GM21360 (cell line): ENCODE measurements around the gene SLC25A48.
"Not testable (repeated sequence)": the region's sequence is repeated elsewhere in the genome, so short reads cannot be mapped to it uniquely, and the experiment has no call there.

Source experiments
- ATAC-seq: cut with Tn5 transposase; IDR thresholded peaks from one replicate; pipeline ENCODE4 v1.9.1; 2021; ENCODE audit warnings: mild to moderate bottlenecking, moderate library complexity; ENCODE audit not compliant: unreplicated experiment

The SLC25A48 gene

DNA sequence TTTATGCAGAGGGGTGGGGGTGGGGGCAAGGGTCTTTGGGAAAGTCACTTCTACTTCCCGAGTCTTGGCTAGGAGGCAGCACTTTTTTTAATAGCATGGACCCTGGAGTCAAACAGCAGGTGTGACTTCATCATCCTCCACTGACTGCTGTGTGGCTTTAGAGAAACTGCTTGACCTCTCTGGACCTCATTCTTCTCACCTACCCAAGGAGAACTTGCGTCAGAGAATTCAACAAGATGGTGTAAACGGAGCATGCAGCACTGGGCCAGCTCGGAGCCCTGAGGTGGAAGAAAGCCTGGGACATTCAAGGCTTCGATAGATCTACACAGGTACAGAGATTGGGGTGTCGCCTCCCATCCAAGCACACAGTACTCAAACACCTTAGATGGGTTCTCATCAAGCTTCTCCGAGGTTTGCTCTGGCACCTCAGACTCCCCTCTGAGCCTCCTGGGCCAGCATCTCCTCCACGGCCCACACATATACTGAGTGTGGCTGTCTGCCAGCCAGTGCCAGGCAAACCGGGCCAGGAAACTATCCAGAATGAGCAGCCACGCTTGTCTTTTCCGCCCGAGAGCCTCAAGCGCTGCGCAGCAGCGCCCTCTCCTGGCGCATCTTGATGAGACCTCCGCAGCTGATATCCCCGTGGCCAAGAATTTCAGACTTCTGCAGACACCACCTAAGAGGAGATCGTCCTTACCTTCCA, 4.6 kb upstream of the SLC25A48 start:
- ATAC-seq, result no peak

DNA sequence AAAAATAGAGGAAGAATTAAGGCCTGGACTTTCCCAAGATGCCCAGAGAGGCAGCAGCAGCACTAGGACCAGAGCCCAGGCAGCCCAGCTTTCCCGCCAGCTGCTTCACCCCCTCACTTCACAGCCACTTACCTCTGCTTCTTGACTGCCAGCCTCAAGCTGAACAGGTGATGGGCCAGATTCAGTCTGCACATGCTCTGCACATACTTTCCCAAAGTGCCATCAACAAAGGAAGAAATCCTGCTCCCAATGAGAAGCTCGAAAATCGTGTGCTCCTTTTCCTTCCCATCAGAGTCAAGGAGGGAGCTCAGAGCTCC, 4.1 kb upstream of the SLC25A48 start:
- ATAC-seq, result no peak

DNA sequence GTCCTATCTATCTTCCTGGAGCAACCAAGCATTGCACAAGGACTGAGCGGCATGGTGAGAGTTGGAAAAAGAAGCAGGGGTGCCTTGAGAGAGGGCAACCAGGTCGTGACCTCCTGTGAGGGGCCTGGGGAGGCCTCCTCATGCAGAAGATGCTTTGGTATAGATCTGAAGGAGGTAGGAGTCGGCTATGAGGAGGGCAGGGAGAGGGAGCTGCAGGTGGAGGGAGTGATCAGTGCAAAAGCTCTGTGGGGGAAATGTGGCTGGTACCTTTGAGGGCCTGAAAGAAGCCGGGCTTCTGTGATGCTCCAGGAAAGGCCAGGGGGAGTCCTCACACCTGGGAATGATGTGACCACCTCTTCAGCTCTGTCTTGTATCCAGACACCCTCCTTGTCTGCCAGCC, 3.6 kb upstream of the SLC25A48 start:
- ATAC-seq, result no peak

DNA sequence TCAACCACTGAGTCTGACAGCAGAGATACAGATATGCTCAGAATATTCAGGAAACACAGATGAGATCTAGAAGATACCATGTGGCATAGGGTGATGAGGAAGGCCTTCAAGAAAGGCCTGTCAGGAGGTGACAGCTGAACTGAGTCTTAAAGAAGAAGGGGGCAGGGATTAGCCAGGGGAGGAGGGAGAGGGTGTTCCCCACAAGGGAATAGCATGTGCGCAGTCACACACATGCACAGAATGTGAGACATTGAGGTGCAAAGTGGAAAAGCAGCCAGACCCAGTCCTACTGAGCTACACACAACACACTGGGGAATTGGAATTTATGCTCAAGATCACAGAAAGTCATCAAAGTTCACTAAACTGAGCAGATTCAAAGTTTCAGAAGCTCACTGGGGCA, 3.0 kb upstream of the SLC25A48 start:
- ATAC-seq, result no peak

DNA sequence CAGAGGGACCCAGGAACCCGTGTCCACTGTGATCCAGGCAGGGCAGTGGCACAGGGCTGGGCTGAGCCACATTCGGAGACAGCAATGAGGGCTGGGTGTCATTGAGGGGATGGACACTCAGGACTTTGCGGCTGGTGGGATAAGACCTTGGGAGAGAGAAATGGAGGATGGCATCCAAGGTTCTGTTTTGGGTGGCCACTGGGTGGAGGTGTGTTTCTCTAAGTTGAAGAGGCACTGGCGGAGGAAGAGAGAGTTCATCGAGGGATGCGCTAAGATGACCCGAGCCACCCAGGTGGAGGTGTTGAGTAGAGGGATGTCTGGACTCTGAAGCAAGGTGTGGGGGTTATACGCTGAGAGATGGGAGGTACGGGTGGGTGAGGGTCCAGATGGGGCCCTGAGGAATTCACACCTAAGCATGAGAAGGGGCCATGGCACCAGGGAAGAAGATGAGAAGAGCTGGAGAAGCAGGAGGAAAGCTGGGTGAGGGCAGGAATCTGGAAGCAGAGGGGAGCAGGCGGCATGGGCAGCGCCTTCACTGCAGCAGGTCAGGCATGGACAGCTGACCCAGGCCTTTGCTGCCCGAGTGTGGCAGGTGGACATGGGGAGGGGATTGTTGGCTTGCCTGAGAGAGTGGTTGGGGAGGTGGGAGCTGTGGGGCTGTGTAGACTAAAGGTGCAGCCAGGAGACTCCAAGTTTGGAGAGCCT, 2.5 kb upstream of the SLC25A48 start:
- no peak for ATAC-seq

DNA sequence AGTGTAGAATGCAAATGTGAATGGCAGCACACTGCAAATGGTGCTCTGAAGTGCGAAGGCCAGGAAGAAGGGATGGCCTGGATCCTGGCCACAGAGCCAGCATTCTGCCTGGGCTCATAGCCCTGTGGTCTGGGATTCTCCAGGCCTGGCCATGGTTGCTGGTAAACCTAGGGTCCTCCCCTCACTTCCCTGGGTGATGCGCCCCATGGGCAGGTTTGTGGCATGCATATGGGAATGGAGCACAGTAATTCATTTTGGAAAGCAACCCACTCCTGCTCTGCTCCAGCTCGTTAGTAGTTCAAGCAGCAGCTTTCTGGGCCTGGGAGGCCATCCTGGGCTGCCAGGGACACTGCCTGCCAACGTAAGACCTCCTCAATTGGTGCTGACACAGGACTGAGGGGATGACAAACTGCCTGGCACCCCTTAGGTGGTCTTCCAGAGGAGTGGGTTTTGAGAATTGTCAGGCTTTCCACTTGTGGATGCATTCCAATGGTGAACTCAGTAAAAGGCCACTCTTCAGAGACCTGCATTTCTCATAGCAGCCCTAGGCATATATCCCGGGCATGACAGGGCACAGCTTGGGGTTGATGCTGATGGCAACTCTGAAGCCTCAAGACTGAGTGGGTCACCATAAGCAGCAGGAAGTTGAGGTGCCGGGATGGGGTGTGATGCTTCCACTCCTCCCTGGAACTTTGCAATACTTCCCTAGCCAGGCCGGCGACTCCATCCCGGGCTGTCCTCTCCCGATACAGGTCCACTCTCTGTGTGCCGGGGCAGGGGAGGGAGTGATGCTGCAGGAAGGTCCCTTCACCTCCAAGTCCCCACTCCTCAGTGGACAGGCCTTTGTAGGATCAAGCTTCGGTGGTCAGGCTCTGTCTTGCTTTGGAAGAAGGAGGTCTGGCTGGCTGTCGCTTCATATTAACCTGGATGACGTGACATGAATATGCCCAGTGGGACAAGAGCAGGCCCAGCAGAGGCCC, 1.2 kb upstream of the SLC25A48 start:
- no peak for ATAC-seq

DNA sequence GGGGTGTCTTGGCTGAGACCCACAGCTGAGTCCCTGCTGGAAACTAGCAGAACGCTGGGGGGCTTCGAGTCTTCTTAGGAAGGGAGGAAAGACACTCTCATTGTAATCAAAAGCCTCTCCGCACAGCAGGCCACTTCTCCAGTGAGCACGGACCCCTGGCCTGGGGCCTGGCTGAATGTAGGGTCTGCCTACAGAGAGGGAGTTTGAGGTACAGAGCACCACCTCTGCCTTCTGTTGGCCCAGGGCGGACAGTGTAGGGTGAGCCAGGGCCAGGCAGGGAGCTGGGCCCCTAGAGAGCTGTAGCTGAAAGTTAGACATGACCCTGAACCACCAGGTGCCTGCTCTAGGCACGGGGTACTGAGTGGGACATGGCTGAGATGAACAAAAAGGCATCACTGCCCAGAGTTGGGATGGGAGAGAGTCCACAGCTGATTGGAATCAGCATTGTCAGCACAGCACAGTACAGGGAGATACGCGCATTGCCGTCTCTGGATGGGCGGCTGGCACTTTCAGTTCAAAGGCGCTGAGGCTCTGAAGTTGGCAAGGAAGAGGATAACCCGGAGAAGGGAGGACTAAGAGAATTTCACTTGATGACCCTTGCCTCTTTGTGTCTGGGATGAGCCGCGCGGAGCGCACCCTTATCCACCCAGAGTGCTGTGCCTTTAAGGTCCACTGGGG, 363 bp upstream of the SLC25A48 start:
- peak; percentile 68 for ATAC-seq

DNA sequence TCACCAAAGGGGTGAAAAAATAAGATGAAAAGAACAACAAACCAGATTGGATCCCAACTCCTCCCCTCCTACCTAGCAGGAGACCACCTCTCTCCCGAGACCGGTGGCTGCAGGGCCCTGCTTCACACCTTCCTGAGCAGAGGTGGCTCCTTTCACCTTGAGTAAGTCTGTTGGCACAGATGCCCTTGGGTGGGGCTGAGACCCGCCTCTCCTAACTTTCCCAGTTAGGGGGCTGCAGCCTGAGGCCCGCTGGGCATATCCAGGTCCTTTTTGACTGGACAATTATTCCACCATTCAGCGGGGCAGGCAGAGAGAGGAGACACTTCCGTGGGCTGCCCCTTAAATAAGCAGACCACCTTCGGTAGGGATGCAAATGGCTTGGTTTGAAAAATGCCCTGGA, 1.3 kb downstream of the SLC25A48 start:
- ATAC-seq, result no peak

DNA sequence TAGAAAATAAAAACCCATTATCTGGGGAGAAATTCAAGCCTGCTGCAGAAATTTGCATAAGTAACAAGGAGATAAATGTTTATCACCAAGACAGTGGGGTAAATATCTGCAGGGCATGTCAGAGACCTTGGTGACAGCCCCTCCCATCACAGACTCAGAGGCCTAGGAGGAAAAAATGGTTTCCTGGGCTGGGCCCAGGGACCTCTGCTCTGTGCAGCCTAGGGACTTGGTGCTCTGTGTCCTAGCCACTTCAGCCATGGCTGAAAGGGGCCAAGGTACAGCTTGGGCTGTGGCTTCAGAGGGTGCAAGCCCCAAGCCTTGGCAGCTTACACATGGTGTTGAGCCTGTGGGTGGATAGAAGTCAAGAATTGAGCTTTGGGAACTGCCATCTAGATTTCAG, 3.9 kb downstream of the SLC25A48 start:
- not testable (repeated sequence) for ATAC-seq

DNA sequence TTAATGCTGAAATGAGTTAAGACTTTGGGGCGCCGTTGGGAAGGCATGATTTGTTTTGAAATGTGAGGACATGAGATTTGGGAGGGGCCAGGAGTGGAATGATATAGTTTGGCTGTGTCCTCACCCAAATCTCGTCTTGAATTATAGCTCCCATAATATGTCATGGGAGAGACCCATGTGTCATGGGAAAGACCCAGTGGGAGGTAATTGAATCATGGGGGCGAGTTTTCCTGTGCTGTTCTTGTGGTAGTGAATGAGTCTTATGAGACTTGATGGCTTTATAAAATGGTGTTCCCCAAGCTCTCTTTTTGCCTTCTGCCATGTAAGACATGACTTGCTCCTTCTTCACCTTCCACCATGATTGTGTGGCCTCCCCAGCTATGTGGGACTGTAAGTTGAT, 5.1 kb downstream of the SLC25A48 start:
- no peak for ATAC-seq

DNA sequence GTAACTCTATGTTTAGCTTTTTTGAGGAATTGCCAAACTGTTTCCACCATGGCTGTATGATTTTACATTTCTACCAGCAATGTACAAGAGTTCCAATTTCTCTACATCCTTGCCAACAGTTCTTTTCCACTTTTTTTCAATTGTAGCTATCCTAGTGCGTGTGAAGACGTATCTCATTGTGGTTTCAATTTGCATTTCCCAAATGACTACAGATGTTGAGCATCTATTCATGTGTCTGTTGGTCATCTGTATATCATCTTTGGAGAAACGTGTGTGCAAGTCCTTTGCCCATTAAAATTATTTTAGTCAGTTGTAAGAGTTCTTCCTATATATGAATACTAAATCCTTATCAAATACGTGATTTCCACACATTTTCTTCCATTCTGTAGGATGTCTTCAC, 6.5 kb downstream of the SLC25A48 start:
- no peak for ATAC-seq

DNA sequence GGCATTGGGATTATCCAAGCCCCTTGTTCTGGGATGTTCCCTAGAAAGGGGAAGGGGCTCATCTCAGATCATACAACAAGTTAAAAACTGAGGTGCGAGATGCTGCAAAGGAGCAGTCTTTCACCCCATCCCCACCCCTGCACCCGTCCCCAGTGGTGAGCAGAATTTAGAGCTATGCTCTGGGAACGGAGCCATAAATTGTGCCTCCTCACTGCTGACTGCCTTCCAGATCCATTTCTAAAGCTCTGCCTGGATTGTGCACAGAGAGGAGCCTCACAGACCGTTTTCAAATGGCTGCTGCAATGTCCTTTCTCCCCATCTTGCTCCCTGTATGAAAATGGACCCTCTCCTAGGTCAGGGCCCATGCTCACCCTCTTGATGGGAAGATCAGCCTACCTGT, 8.3 kb downstream of the SLC25A48 start:
- ATAC-seq, result no peak

DNA sequence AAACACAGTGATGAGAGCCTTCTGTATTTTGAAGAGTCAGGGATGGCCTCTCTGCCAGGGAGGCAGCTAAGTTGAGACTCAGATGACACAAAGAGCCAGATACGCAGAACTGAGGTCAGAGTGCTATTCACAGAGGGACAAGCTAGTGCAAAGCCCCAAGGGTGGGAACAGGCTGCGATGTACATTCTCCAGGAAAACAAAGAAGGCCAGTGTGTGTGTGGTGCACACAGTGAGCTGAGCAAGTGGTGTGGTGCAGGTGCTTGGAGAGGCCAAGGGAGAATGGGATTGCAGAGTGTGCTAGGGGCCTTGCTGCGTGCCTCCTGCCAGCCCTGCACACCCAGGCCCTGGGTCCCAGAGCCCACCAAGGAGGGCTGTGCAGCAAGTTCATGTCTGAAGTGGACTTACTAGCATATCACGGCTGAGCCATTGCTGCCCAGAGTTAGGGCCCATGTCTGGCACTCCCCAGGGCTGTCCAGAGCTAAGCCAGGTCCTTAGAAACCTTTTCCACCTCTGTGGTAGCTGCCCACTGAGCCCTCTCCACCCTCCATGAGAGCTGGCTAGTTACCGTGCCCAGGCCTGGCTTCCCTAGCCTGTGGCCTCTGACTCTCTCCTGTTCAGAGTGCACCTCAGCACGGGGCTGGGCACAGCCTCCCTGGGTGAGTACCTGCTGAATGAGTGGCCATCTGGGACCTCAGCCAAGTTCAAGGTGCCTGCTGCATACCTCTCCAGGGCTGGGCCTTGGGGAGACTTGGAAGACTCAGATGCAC, 9.3 kb downstream of the SLC25A48 start:
- no peak for ATAC-seq

DNA sequence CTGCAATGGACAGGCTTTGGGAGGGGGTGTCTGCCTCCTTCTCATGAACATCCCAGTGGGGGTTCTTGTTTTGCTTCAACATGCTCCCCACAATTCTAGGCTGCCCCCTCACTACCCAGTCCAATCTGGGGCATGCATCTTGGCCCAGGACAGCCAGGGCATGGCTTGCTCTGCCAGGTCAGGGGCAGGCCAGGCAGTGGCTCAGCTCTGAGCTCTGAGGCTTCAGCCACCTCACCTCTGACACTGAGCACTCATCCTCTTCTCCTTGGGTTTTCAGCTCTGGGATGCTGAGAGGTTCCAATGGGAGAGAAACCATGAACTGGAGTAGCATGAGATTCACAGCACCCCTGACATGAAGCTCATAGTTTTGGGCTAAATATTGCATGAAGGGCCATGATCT, 11.8 kb downstream of the SLC25A48 start:
- no peak for ATAC-seq

DNA sequence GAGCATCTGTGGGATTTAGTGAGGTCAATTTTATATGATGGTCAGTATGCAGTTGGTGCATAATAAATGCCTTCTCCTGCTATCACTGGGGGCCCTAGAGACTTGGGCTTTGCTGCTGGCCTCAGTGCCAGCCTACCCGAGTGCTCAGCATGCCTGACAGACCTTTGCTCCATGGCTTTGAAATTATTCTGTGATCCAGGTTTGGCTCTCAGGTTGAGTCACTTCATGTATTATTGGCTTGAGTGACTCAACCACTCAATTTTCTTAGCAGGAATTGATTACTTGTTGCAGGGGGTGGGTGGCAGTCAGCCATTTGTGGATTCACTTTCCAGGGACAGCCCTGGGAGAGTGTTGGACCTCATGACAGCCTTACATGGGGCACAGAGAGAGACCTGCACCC, 13.5 kb downstream of the SLC25A48 start:
- no peak for ATAC-seq

DNA sequence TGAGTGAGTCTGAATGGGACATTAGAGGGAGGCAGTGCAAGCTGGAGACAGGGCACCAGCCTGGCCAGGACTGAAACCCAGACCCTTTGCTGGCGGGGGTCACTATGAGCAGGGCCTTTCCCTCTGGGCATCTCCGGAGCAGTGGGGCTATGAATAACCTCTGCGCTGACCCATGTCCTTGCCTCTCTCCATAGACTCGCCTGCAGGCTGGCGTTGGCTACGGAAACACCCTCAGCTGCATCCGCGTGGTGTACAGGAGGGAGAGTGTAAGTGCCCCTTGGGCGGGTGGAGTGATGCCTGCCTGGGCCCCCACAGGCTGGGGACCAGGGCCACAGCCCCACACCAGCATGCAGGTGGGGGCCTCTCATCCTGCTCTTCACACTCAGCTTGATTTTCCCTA, 15.8 kb downstream of the SLC25A48 start:
- ATAC-seq, result no peak

DNA sequence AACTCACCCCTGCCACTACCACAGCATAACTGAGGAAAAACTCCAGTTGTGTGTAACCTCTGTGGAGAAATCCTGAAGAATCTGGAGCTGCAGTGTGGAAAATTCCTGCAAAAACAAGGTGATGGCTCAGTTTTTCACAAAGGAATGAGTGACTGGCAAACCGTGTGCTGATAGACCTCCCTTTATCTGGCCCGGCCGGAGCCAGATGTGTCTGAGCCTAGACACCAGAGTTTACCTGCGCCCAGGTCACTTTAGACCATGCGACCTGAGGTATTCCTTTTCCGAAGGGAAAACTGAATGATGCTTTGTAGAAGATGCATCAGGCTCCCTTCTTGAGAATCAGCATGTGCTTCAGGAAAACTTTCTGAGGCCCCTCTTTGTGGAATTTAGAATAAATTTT, 16.2 kb downstream of the SLC25A48 start:
- no peak for ATAC-seq

DNA sequence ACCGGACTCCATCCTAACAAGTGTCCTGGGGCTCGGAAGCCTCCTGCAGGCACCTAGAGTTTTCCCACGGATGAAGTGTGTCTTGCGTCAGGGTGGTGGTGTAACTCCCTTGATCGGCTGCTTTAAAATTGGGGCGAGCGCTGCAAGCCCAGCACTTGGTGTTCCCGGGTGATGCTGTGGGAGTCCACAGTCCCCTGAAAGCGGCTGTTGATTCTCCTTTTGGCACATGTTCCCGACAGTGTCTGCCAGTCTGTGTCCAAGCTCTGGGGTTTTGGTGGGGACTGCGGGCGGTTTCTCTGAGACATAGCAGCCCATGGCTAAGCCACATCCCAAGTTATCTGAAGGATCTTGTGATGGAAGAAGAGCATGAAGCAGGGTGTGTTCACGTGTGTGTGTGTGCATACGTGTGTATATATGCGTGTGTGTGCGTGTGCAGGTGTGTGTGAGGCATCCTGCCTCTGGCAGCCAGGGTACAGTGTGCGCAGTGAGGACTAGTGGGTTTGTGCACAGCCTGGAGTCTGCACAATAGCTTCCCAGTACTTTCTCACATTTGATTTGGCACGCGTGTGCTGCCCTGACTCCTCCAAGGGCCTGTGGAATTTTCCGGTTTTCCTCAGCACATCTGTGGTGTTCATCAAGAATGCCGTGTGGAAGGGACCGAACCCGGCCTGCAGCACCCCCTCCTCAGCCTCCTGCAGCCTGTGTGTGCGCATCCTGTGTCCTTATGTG, 16.9 kb downstream of the SLC25A48 start:
- no peak for ATAC-seq

DNA sequence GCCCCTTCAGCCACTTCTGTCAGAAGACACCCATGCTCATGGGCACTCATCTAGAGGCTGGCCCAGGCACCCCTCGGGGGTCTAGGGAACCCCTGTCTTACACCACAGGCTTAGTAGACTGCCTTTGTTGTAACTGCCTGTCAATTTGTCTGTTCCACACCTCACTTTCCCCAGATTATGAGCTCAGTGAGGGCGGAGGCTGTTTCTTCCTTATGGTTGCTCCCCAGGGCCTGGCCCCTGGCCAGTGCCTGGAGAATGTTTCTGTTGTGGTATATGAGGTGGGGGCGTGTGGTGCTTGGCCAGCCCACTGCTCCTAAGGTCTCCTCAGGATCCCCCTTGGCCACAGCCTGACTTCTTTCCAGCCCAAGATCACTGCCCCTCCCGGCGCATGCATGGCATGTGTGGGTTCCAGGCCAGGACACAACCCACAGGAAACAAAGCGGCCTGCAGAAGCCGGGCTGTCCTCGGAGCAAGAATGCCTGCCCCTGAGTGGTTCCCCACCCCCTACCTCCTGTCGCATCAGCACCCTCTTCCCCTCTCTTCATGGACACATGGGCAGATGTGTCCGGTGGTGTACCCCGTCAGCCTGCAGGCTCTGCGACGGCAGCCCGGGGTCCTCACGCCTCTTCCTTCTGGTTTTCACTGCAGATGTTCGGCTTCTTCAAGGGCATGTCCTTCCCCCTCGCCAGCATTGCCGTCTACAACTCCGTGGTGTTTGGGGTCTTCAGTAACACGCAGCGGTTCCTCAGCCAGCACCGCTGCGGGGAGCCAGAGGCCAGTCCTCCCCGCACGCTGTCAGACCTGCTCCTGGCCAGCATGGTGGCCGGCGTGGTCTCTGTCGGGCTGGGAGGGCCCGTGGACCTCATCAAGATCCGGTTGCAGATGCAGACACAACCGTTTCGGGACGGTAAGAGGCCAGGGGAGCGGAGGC, 17.7 kb downstream of the SLC25A48 start:
- ATAC-seq, result no peak
